Prostate gland (tissue), 2 donors: Measurements from ENCODE around the gene LRRC23.

Experiments used
- CTCF ChIP-seq, 4 experiments: fragments of 200-600 bp in 2 of 4; fragments of 450-650 bp in 2 of 4; sonication (generic) in 2 of 4; IDR thresholded peaks; 1 replicate in 3 of 4; 2 replicates in 1 of 4; pipeline ENCODE4 v1.5.1; 2016 to 2019; ENCODE audit warnings: antibody characterized with exemption in 4 of 4, mild to moderate bottlenecking in 2 of 4, moderate library complexity in 2 of 4
- POLR2A ChIP-seq: fragments of 450-650 bp; IDR thresholded peaks from one replicate; pipeline ENCODE4 v1.6.1; 2016; ENCODE audit warnings: antibody characterized with exemption, mild to moderate bottlenecking

DNA sequence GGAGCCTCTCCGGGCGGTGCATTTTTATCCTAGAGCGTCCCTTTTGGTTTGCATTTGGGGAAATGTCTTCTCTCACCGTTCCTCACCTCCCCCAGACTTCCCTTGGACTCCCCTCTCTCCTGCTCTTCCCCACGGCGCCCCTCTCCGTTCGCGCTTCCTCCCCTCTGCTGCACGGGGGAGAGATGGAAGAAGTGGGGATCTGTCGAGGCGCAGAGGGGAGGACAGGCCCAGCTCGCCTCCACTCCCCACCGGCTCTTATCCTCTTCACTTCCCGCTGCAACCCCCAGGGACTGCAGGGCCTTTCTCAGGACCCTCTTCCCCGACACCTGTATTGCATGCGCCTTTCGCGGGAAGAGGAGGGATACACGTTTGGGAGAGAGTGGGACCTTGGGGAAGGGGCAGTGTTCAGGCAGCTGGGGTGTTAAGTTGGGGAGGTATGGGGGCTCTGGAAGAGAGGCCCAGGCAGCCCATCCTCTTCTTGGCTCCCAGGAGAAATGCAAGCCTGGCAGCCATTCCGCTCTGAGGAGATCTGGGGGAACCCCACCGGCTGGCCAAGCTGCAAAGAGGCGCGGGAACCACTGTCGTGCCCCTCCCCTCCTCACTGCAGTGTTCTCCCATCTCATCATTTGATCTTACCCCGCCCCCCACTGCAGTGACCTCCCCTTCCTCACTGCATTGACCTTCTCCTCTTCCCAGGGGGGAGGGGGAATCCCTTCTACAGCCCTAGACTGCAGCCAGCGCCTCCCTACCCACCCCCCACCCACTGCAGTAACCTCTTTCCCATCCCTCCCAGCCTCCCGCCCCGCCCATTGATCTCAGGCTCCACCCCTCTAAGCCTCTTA, 10.5 kb downstream of the LRRC23 start:
- TF ChIP-seq CTCF (IDR thresholded peaks at IDR 0.05): no peak
- no peak for TF ChIP-seq POLR2A
